ENCODE results near the gene NIP7. TPM values are rescaled to one million over a fixed set of nuclear protein-coding genes. Genes with fewer than 3 reads are reported as not detected.
A peak's percentile ranks its signal among the peaks of the same experiment; 100 is the strongest.

The NIP7 gene
- total RNA-seq, 1 experiment from 2014 or later: 62.8 TPM

- Histone ChIP-seq H3K9me3 (ENCODE audit: control insufficient read depth in 1 of 2, insufficient read depth in 1 of 2, low read depth in 1 of 2, low read length in 2 of 2) (no peaks in the 10 kb centered on the region), H2AFZ (ENCODE audit: low read depth, low read length, poor library complexity, severe bottlenecking) (no peak overlapping the region), H3K9me2 (ENCODE audit: insufficient read depth) (no peaks in the 10 kb centered on the region), H3K4me1 (ENCODE audit: control insufficient read depth in 1 of 2, insufficient read depth in 2 of 2, low read length in 2 of 2) (peaks cover 18 to 33% of the 10 kb centered on the region in 2 experiments), H4K20me1 (ENCODE audit: insufficient read depth) (peaks cover 20% of the 10 kb centered on the region; the same call in 1 of the 2 replicates), H3K27me3 (ENCODE audit: insufficient read depth, low read length) (no peaks in the 10 kb centered on the region), H3K4me3 (replicated peaks in 1 of 2; ENCODE audit: low read depth in 1 of 2, low read length in 2 of 2) (peak overlapping the region; percentile 87 to 88), H3K4me2 (ENCODE audit: low read length) (peak overlapping the region; percentile 97), H3K27ac (ENCODE audit: low read depth, low read length) (peak overlapping the region; percentile 87), H3K9ac (ENCODE audit: low read length) (peak overlapping the region; percentile 88), H3K79me2 (ENCODE audit: insufficient read depth, low read length) (peaks cover 84% of the 10 kb centered on the region), H3K36me3 (ENCODE audit: control insufficient read depth in 1 of 2, insufficient read depth in 2 of 2, low read length in 2 of 2) (peaks cover 33 to 63% of the 10 kb centered on the region in 2 experiments)
- ATAC-seq (peak; percentile 41), DNase-seq (ENCODE audit: low read depth, low spot score) (no peak)
- ChIA-PET RAD21 (ENCODE audit: low non-redundant PET in 1 of 2, low total read pairs in 2 of 2, uncharacterized antibody in 2 of 2, unreplicated experiment in 2 of 2) (no interaction called here), CTCF (interaction anchor here (0.9 kb wide), 1 partner anchor 44 kb away, joined by 3 read pairs; no protein-coding TSS in a partner anchor), POLR2A (interaction anchor here (1.0 kb wide), 1 partner anchor 11 kb away, joined by 3 read pairs; no protein-coding TSS in a partner anchor)
- BruUV-seq (replicated peaks): no TSS peak
- intact Hi-C loops (cut with micrococcal nuclease): no loop called here
- TF ChIP-seq, protein P1, sequence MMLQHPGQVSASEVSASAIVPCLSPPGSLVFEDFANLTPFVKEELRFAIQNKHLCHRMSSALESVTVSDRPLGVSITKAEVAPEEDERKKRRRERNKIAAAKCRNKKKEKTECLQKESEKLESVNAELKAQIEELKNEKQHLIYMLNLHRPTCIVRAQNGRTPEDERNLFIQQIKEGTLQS (IDR thresholded peaks at IDR 0.05): no peak
- no peak for TF ChIP-seq FOSL1 (IDR thresholded peaks at IDR 0.05; ENCODE audit: low read depth)
- TF ChIP-seq CEBPB (IDR thresholded peaks at IDR 0.05; ENCODE audit: low read depth): no peak
- TF ChIP-seq ZNF274 (IDR thresholded peaks at IDR 0.05; ENCODE audit: low read depth, low read length): no peak
- TF ChIP-seq TCF7L2 (IDR thresholded peaks at IDR 0.05; ENCODE audit: borderline replicate concordance, extremely low read depth, insufficient read depth, insufficient read length): no peak
- no peak for TF ChIP-seq POLR2AphosphoS5 (IDR thresholded peaks at IDR 0.05; ENCODE audit: low read depth, low read length)
- TF ChIP-seq CBX3 (IDR thresholded peaks at IDR 0.05; ENCODE audit: low read depth): no peak
- TF ChIP-seq, protein P2, sequence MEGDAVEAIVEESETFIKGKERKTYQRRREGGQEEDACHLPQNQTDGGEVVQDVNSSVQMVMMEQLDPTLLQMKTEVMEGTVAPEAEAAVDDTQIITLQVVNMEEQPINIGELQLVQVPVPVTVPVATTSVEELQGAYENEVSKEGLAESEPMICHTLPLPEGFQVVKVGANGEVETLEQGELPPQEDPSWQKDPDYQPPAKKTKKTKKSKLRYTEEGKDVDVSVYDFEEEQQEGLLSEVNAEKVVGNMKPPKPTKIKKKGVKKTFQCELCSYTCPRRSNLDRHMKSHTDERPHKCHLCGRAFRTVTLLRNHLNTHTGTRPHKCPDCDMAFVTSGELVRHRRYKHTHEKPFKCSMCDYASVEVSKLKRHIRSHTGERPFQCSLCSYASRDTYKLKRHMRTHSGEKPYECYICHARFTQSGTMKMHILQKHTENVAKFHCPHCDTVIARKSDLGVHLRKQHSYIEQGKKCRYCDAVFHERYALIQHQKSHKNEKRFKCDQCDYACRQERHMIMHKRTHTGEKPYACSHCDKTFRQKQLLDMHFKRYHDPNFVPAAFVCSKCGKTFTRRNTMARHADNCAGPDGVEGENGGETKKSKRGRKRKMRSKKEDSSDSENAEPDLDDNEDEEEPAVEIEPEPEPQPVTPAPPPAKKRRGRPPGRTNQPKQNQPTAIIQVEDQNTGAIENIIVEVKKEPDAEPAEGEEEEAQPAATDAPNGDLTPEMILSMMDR (IDR thresholded peaks at IDR 0.05 in 2 of 3, conservative IDR thresholded peaks at IDR 0.05 in 1 of 3; ENCODE audit: borderline replicate concordance in 1 of 3, insufficient read depth in 1 of 3, low read depth in 2 of 3, low read length in 2 of 3): no peak
- no peak for TF ChIP-seq MAX (IDR thresholded peaks at IDR 0.05)
- TF ChIP-seq ZFX (IDR thresholded peaks at IDR 0.05): no peak; the same call in 1 of the 2 replicates
These were observed 9.9 kb upstream of the NIP7 start for GRCh38 chr16:69329369-69330285.

Data from HCT116 (cell line).